HG02938 (cell line): ENCODE data around the gene NADSYN1.

Experiments
- ATAC-seq: cut with Tn5 transposase; IDR thresholded peaks from one replicate; pipeline ENCODE4 v1.9.1; 2021; ENCODE audit warnings: mild to moderate bottlenecking, moderate library complexity; ENCODE audit not compliant: unreplicated experiment

NADSYN1 gene

GRCh38 chr11:71472941-71473792 lies 20.2 kb downstream of the NADSYN1 start:
- ATAC-seq: no peak

- no peak for ATAC-seq
Measured at GRCh38 chr11:71473793-71474080, 20.7 kb downstream of the NADSYN1 start.

- no peak for ATAC-seq
Measured at GRCh38 chr11:71474141-71474770, 21.3 kb downstream of the NADSYN1 start.

DNA sequence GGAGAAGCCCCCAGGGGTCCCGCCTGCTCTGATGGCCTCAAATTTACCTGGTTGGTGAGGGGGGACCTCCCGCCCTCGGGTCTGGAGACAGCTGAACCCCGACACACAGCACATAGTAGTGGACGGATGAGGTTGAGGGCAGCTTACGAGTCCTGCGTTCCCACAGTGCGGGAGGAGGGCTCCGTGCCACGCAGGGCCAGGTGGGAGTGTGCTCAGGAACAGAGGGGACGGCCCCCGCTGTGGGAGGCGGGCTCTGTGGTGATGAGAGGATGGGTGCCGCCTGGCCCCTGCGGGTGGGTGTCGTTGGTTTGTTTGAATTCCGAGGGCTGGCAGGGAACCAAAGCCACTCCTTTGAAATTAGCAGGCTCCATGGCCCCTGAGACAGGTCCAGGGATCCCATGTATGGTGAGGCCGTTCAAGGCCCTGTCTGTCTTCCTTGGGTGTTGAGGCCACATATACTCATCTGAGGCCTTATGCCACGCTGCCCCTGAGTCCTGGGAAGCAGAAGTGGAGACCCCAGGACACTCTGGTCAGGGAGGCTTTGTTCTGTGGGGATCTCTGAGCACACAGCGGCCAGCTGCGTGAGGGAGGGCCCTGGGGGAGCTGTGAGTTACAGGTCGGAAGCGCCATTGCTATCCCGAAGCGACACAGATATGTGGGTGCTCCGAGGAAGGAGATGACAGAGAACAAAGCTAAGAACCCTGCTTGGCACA lies 21.9 kb downstream of the NADSYN1 start:
- no peak for ATAC-seq

GRCh38 chr11:71476031-71476430 lies 23.0 kb downstream of the NADSYN1 start:
- ATAC-seq: no peak

DNA sequence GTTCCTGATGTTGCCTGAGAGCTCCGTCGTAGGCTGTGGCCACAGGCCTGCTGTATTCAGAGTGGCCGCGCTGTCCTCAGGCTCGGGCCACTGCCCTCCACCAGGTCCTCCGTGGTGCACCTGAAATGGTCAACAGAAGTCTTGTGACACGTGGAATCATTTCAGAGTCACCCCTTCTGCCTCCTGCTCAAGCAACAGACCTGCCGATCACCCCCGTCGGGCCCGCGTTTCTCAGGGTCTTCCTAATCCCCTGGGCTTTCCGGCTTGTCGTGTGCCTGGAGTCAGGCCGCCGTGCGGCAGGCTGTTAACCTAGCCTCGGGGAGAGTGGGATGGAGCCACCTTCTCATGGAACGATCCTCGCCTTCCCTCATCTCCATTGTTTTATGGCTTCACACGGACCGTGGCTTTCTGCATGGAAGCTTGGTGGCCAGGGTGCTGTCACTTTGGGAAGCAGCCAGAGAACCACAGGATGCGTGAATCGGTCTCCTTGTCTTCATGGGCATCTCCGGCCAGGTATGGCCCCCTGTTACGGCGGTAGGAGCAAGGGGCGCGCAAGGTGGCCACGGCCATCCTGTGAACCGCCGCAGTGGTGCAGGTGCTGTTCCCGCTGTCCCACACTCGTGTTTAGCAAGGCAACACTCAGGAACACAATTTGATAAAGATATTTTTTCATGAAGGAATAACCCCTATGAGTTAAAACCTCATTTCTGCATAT lies 24.1 kb downstream of the NADSYN1 start:
- no peak for ATAC-seq

DNA sequence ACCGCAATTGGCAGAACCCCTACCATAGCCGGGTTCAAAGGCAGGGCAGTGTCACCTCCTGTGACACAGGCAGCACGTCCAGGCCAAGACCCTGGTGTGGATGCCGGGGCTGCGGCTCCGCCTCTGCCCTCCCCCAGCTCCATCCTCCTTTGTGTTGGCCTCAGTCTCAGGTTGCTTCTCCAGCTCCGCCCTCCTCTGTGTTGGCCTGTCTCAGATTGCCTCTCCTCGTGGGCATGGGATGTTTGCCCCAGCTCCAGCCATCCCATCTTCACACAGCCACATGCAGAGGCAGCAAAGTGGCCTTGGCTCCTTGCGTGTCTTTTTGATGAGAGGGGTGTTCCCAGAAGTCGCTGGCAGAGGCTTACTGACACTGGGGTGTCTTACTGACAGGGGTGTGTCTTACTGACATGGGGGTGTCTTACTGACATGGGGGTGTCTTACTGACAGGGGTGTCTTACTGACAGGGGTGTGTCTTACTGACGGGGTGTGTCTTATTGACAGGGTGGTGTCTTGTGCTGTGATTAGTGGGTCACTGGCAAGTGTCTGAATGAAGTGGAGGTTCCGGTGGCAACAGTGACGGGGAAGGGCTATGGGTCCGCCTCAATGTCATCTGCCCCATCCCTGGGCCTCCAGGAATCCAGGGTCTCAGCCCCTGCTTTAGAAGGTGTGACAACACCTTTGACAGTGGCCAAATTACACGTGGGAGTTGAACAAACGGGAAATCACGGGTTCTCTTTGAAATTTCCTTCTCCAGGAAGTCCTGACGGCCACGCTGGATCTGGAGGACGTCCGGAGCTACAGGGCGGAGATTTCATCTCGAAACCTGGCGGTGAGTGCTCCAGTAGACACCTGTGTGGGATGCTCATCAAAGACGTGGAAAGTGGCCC lies 24.9 kb downstream of the NADSYN1 start:
- ATAC-seq: no peak

GRCh38 chr11:71478528-71478840 lies 25.5 kb downstream of the NADSYN1 start:
- no peak for ATAC-seq

- no peak for ATAC-seq
Measured at GRCh38 chr11:71481101-71481960, 28.3 kb downstream of the NADSYN1 start.

- no peak for ATAC-seq
Measured at GRCh38 chr11:71482216-71482615, 29.2 kb downstream of the NADSYN1 start.

DNA sequence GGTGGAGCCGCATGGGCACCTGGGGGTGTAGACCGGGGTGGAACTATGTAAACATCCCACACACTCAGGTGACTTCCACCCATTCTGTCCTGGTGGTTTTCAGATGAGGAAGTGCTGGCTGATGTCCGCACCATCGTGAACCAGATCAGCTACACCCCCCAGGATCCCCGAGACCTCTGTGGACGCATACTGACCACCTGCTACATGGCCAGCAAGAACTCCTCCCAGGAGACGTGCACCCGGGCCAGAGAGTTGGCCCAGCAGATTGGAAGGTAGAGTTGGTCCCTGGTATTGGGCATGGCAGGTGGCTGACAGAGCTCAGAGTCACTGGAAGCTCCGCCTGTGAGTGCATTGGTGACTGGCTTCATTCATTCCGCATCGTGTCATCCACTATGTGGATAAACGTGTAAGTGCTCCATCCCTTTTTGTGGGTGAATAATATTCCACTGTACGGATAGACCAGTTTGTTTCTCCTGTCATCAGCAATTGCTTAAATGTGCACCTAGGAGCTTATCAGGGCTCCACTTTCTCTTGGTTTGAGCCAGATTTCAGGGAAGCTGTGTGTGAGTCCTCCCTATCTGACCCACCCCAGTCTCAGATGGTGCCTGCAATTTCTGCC lies 29.9 kb downstream of the NADSYN1 start:
- no peak for ATAC-seq

DNA sequence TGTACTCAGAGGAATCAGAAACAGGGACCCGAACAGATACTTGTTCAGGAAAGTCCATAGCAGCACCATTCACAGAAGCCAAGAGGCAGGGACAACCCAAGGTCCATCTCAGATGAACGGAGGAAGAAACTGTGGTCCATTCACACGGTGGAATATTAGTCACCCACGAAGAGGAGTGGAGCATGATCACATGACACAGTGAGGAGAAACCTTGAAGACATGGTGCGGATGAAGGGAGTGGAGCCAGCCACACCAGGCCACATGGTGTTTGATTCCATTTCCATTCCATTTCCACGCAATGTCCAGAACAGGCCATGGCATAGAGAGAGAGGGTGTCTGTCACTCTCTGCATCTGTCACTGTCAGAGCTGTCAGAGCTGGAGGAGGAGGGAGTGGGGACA lies 30.7 kb downstream of the NADSYN1 start:
- no peak for ATAC-seq

DNA sequence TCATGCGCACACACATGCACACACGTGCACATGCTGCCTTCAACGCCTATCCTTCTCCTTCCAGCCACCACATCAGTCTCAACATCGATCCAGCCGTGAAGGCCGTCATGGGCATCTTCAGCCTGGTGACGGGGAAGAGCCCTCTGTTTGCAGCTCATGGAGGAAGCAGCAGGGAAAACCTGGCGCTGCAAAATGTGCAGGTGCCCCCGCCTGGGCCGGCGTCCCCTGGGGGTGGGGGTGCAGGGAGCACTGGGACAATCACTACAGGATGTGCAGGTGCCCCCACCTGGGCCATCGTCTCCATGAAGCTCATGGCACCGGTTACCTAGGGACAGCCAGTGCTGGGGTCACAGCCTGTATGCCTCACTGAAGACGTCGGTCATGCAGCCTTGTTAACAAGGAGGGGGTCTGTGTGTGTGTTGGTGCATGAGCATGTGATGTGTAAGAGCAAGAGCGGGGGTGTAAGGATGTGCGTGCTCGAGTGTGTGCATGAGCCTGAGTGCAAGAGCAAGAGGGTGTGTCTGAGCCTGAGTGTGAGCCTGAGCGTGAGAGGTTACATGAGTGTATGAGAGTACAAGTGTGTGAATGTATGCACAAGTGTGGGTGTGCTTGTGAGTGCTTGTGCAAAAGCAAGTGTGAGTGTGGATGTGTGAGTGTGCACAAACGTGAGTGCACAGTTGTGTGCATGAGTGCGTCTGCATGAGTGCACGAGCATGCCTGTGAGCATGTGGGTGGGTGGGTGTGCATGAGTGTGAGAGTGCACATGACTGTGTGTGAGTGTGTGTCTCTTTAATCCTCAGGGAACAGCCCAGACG lies 31.5 kb downstream of the NADSYN1 start:
- no peak for ATAC-seq

DNA sequence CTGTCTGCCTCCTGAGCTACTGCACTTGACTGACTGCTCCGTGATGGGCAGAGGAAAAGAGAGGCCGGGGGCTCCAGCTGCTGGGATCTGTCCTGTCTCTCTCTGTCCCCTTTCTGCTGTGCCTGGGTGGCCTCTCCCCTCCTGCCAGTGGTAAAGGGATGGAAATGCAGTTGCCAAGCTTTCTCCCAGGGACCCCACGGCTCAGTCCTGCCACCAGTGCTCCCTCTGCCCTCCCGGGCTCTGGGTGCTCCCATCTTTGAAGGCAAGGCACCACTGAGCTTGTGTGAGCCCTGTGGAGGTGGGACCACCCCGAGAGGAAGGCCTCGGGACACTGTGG lies 32.0 kb downstream of the NADSYN1 start:
- no peak for ATAC-seq

DNA sequence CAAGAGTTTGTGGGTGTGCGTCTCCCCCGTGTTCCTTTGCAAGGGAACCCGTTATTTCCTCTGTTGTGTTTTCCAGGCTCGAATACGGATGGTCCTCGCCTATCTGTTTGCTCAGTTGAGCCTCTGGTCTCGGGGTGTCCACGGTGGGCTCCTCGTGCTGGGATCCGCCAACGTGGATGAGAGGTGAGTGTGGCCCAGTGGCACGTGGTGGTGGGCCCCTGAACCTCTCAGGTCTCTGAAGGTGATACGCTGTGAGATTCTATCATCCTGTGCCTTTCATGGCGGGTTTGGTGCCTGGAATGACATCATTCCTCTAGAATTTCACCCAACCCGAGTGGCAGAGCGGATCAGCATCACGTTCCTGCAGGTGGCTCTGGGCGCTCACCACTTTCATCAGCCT lies 32.5 kb downstream of the NADSYN1 start:
- no peak for ATAC-seq

- ATAC-seq: no peak
Measured at GRCh38 chr11:71486320-71486719, 33.3 kb downstream of the NADSYN1 start.

DNA sequence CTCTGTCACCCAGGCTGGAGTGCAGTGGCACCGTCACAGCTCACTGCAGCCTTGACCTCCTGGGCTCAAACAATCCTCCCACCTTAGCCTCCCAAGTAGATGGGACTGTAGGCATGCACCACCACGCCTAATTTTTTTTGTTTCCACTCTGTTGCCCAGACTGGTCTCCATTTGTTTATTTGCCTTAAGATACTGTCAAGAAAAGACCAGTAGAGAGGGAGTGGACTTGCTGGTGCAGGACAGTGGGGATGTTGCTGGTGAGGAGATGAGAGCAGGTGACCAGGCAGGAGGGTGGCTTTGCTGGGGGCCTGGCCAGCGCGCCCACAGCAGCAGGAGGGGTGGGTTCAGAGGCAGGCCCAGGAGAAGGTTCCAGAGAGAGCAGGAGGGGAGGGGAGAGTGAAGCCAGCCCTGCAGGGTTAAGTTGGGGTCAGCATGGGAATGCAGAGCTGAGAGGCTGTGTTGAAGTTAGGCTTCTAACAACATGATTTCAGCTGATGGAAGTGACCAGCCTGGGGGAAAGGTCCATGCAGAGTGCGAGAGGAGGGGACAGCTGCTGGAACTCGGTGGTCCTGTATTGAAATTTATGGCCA lies 35.8 kb downstream of the NADSYN1 start:
- ATAC-seq: no peak
